GM18520 (cell line): ENCODE measurements around the gene ARVCF.

Source experiments
- ATAC-seq: cut with Tn5 transposase; IDR thresholded peaks from one replicate; pipeline ENCODE4 v1.9.1; 2021; ENCODE audit not compliant: unreplicated experiment

The ARVCF gene

GRCh38 chr22:20054034-20054427 lies 37.4 kb upstream of the ARVCF start:
- no peak for ATAC-seq

GRCh38 chr22:20053407-20054033 lies 36.9 kb upstream of the ARVCF start:
- ATAC-seq, result no peak

- no peak for ATAC-seq
Measured at GRCh38 chr22:20052309-20053259, 36.0 kb upstream of the ARVCF start.

GRCh38 chr22:20051927-20052308 lies 35.3 kb upstream of the ARVCF start:
- no peak for ATAC-seq

GRCh38 chr22:20046730-20047129 lies 30.1 kb upstream of the ARVCF start:
- no peak for ATAC-seq

- ATAC-seq, result no peak
Measured at GRCh38 chr22:20044495-20045151, 28.0 kb upstream of the ARVCF start.

GRCh38 chr22:20043997-20044342 lies 27.3 kb upstream of the ARVCF start:
- no peak for ATAC-seq

GRCh38 chr22:20043057-20043996 lies 26.7 kb upstream of the ARVCF start:
- no peak for ATAC-seq

- ATAC-seq, result no peak
Measured at GRCh38 chr22:20040327-20041200, 23.9 kb upstream of the ARVCF start.

- ATAC-seq, result no peak
Measured at GRCh38 chr22:20039683-20040325, 23.2 kb upstream of the ARVCF start.

- no peak for ATAC-seq
Measured at GRCh38 chr22:20038574-20038973, 22.0 kb upstream of the ARVCF start.

- no peak for ATAC-seq
Measured at GRCh38 chr22:20037419-20037818, 20.8 kb upstream of the ARVCF start.

- no peak for ATAC-seq
Measured at GRCh38 chr22:20036535-20037392, 20.1 kb upstream of the ARVCF start.

- ATAC-seq, result no peak
Measured at GRCh38 chr22:20036084-20036482, 19.5 kb upstream of the ARVCF start.

- no peak for ATAC-seq
Measured at GRCh38 chr22:20035375-20036083, 18.9 kb upstream of the ARVCF start.

GRCh38 chr22:20034143-20034542 lies 17.5 kb upstream of the ARVCF start:
- no peak for ATAC-seq

GRCh38 chr22:20033045-20033706 lies 16.6 kb upstream of the ARVCF start:
- ATAC-seq, result no peak
